HL-60/S4 (cell line): Measurements from ENCODE around the gene SUSD6.
"Not testable (repeated sequence)": the region's sequence is repeated elsewhere in the genome, so short reads cannot be mapped to it uniquely, and the experiment has no call there.

Experiments used
- in situ Hi-C: fragments of 300-500 bp; cut with MboI; formaldehyde crosslinking; loops from 2 replicates; pipeline ENCODE4 v1.14.3; 2022; ENCODE audit warnings: low sequenced_read_pairs

SUSD6 gene

GRCh38 chr14:69619012-69619411 lies 7.6 kb downstream of the SUSD6 start:
- in situ Hi-C loops: no loop called here

- in situ Hi-C loops: no loop called here
Measured at GRCh38 chr14:69620211-69620611, 8.8 kb downstream of the SUSD6 start.

- in situ Hi-C loops: no loop called here
Measured at GRCh38 chr14:69620981-69621380, 9.6 kb downstream of the SUSD6 start.

GRCh38 chr14:69624136-69624535 lies 12.7 kb downstream of the SUSD6 start:
- in situ Hi-C loops: no loop called here

DNA sequence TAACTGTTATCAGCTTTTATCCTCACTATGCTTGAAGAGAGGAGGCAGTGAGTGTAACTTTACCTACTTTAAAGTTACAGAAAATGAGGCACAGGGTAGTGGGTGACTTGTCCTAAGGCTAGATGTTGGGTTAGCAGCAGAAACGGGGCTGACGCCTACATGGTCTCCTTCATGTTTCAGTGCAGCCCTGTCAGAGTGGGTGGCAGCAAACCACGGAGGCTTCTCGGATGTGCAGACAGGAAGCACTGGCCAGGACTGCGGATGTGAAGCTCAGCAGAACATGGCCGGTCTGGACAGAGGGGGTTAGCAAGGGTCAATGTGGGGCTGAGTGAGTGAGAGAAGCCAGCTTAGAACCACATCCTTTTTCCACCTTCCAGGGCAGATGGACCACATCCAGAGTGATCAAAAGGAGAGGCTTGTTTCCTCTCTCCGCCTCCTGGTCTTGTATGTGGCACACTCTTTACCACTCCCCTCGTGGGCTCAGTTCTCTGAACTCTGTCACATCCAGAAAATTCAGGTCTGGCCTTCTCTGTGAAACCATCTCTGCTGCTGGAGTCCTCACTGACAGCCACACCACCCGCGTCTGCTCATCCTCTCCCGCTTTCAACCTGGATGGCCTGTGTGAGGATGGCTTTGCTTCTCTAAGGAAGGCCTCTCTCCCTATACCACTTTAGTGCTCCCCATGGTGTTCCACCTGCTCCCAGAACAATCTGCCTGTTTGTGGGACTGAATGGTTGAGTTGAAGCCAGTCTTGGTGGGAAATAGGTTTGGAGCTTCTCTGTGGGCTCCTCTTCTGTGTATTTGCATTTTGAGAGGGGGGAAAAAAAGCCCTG lies 14.1 kb downstream of the SUSD6 start:
- in situ Hi-C loops: no loop called here

DNA sequence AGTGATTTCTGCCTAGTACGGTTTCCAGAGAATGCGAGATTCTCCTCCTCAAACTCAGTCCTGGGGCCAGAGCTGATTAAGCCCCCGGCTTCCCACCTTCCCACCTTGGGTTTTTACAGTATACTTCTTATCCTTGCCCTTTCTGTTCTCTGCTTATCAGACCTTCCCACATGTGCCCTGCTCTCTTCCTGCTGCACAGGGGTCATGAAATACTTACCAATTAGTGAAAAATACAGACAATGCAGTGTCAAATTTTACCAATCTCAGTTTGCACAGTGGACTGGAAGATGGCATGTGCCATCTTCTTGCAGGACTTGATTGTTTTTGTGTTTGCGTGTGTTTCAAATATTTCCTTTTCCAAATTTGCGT lies 14.7 kb downstream of the SUSD6 start:
- in situ Hi-C loops: no loop called here

GRCh38 chr14:69629225-69630127 lies 18.1 kb downstream of the SUSD6 start:
- in situ Hi-C loops: no loop called here

DNA sequence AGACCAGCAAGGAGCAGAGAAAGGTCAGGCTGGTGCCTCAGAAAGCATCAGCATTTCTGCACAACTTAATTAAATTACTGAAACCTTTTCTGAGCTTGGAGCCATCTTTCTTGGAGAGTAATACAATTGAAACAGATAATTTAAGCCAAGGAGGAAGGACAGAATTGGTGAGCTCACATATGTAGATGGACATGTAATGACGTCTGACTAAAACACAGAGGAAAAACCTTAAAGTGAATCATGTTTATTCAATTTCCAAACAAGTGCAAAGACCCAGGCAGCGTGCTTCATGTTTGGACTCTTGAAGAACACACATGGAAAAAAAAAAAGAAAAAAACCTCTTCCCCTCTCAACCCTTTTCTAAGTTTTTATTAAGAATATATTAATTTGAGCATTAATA lies 19.0 kb downstream of the SUSD6 start:
- in situ Hi-C loops: no loop called here

DNA sequence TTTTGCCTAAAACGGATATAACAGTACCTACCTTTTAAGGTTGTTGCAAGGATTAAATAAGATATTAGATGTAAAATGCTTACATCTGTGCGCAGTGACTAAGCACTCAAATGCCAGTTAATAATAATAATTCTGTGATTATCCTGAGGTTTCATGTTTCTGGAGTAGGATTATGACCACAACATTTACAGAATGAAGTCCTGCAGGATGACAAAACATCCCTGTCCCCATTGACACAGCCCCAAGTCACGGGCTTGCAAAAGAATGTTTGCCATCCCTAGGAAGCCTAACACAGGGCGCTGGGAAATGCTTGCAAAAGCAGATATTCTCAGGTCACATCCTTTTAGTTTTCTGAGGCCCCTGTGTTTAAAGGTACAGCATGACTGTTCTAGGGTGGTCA lies 20.1 kb downstream of the SUSD6 start:
- in situ Hi-C loops: no loop called here

DNA sequence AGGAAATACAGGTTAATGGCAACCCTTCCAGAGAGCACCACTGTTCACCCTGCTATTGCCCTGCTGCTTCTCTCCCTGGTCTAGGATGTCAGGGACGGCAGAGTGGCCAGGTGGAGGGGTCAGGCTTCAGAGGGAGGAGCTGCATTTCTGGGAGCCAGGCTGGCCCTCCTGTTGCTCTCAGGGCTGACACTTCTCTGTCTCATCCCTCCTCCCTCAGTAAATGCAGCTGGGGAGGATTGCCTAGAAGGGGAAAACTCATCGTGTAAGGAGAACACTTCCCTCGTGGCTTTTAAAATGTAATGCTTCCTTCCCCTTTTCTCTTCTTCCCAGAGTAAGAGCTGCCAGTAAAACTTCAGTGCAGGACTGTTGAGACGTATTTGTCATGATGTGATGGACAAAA lies 20.8 kb downstream of the SUSD6 start:
- in situ Hi-C loops: no loop called here

GRCh38 chr14:69632593-69633151 lies 21.3 kb downstream of the SUSD6 start:
- in situ Hi-C loops: no loop called here

DNA sequence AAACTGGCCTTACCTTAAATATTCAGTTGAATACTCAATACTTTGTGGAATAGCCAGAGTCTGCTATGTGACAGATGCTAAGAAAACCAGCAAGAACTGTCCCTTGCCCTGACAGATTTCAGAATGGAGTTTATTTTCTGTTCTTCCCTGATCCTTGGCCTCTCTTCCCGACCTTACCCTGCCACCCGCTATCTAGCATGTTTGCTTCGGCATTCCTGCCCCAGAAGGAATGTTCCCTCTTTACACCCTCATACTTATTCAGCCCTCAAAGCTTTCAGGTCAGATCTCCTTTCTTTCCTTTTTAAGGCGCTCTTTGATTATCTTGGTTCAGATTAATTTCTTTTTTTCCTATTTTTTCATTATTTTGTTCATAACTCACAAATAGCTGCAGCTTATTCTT lies 21.8 kb downstream of the SUSD6 start:
- in situ Hi-C loops: no loop called here

DNA sequence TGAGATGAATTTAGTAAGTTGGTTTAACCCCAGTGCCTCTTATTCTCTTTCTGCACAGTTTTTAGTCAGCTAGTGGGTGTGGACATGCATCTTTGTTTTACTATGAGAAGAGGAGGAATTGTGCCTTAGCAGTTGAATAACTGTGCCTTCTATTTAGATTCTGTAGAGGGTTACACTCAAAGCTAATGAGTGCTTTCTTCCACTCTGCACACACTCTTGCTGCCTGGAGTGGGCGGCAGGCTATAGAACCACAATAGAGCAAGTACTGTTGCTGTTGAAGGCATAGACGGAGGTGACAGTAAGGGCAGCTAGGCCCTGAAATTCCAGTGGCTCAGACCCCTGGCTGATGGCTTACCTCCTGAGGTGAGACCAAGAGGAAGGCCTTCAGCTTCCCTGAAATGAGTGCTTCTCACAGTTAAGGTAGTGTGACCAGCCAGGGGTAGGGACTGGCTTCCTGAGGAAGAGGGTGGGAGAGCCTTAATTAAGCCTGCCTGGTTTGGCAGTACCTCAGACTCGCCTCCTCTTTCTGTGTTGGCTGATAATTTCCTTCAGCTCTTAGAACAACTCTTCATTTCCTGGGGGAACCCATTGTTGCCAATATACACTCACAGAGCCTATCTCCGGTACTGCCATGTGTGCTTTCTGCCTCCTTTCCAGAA lies 24.7 kb downstream of the SUSD6 start:
- in situ Hi-C loops: no loop called here

DNA sequence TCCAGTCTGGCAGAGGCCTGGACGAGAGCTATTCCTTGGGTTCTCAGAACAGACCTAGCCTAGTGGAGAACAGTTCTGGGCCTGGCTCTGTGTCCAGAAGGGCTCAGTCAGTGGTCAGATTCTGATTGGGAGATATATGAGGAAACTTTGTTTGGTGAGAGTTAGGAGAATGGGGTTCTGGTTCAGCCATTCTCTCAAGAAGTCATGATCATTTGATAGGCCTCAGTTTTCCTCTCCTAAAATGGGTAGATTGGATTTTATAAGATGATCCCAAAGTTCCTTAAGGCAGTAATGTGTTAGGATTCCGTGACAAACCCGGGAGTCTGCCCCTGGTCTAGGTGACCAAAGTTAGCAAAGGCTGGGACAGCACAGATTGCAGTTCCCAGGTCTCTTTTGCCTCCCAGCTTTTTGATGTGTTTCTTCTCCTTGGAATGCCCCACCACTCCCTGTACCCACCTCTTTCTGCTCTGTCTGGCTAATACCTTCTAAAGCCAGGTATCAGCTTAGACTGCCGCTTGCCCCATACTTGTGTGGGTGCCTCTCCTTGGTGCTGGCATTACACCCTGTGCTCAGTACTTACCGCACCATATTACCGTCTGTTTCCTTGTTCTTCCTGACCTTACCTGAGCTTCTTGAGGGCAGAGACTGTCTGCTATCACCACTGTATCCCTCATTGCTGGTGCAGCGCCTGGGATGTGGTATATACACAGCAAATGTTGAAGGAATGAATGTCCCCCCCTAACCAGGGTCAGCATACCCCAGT lies 25.5 kb downstream of the SUSD6 start:
- in situ Hi-C loops: no loop called here

DNA sequence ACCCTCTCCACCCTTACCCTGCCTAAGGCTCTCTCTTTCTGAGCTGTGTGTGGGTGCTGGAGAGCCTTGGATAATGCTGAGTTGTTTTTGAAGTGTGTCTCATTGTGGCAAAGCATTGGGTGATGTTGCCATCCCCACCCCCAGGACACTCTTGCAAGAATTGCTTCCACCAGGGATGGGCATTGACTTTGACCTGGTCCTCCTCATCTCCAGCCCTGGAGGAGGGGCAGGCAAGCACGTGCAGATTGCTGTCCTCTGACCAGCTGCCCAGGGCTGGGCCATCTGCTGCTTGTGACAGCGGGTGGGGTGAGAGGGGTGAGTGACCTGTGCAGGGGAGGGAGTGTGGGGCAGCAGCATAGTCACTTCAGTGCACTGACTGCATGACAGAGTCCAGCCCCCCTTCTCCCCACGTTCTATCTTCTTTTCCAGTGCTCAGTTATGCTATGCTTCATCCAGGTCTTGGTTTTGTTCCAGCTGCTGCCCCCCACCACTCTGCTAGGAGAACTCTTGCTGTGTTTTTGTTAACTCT lies 26.2 kb downstream of the SUSD6 start:
- in situ Hi-C loops: no loop called here

- in situ Hi-C loops: no loop called here
Measured at GRCh38 chr14:69640931-69641330, 29.5 kb downstream of the SUSD6 start.

DNA sequence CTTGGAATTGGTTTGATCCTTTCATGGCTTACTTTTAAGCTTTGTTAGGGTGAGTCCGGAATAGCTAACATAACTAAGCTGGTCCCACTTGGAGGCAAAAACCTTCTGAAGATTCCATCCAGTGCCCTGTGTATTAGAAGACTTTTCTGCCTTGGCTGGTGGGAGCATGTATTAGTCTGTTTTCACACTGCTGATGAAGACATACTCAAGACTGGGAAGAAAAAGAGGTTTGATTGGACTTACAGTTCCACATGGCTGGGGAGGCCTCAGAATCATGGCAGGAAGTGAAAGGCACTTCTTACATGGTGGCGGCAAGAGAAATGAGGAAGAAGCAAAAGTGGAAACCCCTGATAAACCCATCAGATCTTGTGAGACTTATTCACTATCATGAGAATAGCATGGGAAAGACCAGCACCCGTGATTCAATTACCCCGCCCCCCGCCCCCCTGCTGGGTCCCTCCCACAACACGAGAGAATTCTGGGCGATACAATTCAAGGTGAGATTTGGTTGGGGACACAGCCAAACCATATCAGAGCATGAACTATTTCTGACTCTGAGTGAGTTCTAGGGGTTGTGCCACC lies 30.9 kb downstream of the SUSD6 start:
- in situ Hi-C loops: not testable (repeated sequence)

GRCh38 chr14:69643430-69644200 lies 32.2 kb downstream of the SUSD6 start:
- in situ Hi-C loops: no loop called here

- in situ Hi-C loops: no loop called here
Measured at GRCh38 chr14:69644814-69645213, 33.4 kb downstream of the SUSD6 start.
